ENCODE data around the gene NUP93.

Gene NUP93

GRCh38 chr16:56774016-56774680 is 44.2 kb downstream of the NUP93 start:
- Histone ChIP-seq H3K27ac (ENCODE audit: poor library complexity, severe bottlenecking) (no peak overlapping the region), H3K27me3 (ENCODE audit: insufficient read depth, poor library complexity, severe bottlenecking) (no peaks in the 10 kb centered on the region)
- no peak for DNase-seq (ENCODE audit: low spot score)

GRCh38 chr16:56775162-56775561 is 45.2 kb downstream of the NUP93 start:
- peaks cover 16% of the 10 kb centered on the region for H3K4me1 ChIP-seq (ENCODE audit: insufficient read depth, poor library complexity, severe bottlenecking)
- no peak for TF ChIP-seq CTCF (IDR thresholded peaks at IDR 0.05; ENCODE audit: poor library complexity, severe bottlenecking)
- DNase-seq (ENCODE audit: low spot score): no peak
- H3K9me3 ChIP-seq (ENCODE audit: severe bottlenecking): no peaks in the 10 kb centered on the region
- no peaks in the 10 kb centered on the region for H3K27me3 ChIP-seq (ENCODE audit: insufficient read depth, poor library complexity, severe bottlenecking)
- H3K36me3 ChIP-seq (ENCODE audit: low read depth): no peaks in the 10 kb centered on the region
- no peak for ATAC-seq (ENCODE audit: low read depth)
- no peak overlapping the region for H3K4me3 ChIP-seq (ENCODE audit: severe bottlenecking)
- no peak overlapping the region for H3K27ac ChIP-seq (ENCODE audit: poor library complexity, severe bottlenecking)

More at GRCh38 chr16:56774016-56774680, 44.2 kb downstream of the NUP93 start:
- no peak for TF ChIP-seq CTCF (IDR thresholded peaks at IDR 0.05; ENCODE audit: poor library complexity, severe bottlenecking)
- Histone ChIP-seq H3K9me3 (ENCODE audit: severe bottlenecking) (no peaks in the 10 kb centered on the region), H3K36me3 (ENCODE audit: low read depth) (no peaks in the 10 kb centered on the region), H3K4me1 (ENCODE audit: insufficient read depth, poor library complexity, severe bottlenecking) (peaks cover 16% of the 10 kb centered on the region), H3K4me3 (ENCODE audit: severe bottlenecking) (no peak overlapping the region)
- no peak for ATAC-seq (ENCODE audit: low read depth)

GRCh38 chr16:56776562-56776961 is 46.6 kb downstream of the NUP93 start:
- ATAC-seq (ENCODE audit: low read depth): peak; percentile 44; the same call in 1 of the 3 replicates
- Histone ChIP-seq H3K27me3 (ENCODE audit: insufficient read depth, poor library complexity, severe bottlenecking) (no peaks in the 10 kb centered on the region), H3K4me1 (ENCODE audit: insufficient read depth, poor library complexity, severe bottlenecking) (peaks cover 16% of the 10 kb centered on the region), H3K4me3 (ENCODE audit: severe bottlenecking) (no peak overlapping the region), H3K27ac (ENCODE audit: poor library complexity, severe bottlenecking) (no peak overlapping the region), H3K36me3 (ENCODE audit: low read depth) (no peaks in the 10 kb centered on the region), H3K9me3 (ENCODE audit: severe bottlenecking) (no peaks in the 10 kb centered on the region)
- TF ChIP-seq CTCF (IDR thresholded peaks at IDR 0.05; ENCODE audit: poor library complexity, severe bottlenecking): no peak
- no peak for DNase-seq (ENCODE audit: low spot score)

GRCh38 chr16:56777001-56777400 is 47.1 kb downstream of the NUP93 start:
- H3K4me1 ChIP-seq (ENCODE audit: insufficient read depth, poor library complexity, severe bottlenecking): peaks cover 16% of the 10 kb centered on the region
- TF ChIP-seq CTCF (IDR thresholded peaks at IDR 0.05; ENCODE audit: poor library complexity, severe bottlenecking): no peak
- DNase-seq (ENCODE audit: low spot score) (no peak), ATAC-seq (ENCODE audit: low read depth) (no peak)
- H3K36me3 ChIP-seq (ENCODE audit: low read depth): no peaks in the 10 kb centered on the region
- no peak overlapping the region for H3K4me3 ChIP-seq (ENCODE audit: severe bottlenecking)
- no peaks in the 10 kb centered on the region for H3K9me3 ChIP-seq (ENCODE audit: severe bottlenecking)
- no peak overlapping the region for H3K27ac ChIP-seq (ENCODE audit: poor library complexity, severe bottlenecking)
- no peaks in the 10 kb centered on the region for H3K27me3 ChIP-seq (ENCODE audit: insufficient read depth, poor library complexity, severe bottlenecking)

GRCh38 chr16:56777482-56777881 is 47.6 kb downstream of the NUP93 start:
- Histone ChIP-seq H3K9me3 (ENCODE audit: severe bottlenecking) (no peaks in the 10 kb centered on the region), H3K4me1 (ENCODE audit: insufficient read depth, poor library complexity, severe bottlenecking) (peaks cover 16% of the 10 kb centered on the region), H3K4me3 (ENCODE audit: severe bottlenecking) (no peak overlapping the region), H3K27ac (ENCODE audit: poor library complexity, severe bottlenecking) (no peak overlapping the region), H3K27me3 (ENCODE audit: insufficient read depth, poor library complexity, severe bottlenecking) (no peaks in the 10 kb centered on the region), H3K36me3 (ENCODE audit: low read depth) (no peaks in the 10 kb centered on the region)
- no peak for TF ChIP-seq CTCF (IDR thresholded peaks at IDR 0.05; ENCODE audit: poor library complexity, severe bottlenecking)
- ATAC-seq (ENCODE audit: low read depth): no peak
- DNase-seq (ENCODE audit: low spot score): no peak

Measured in RWPE2 (cell line).